Activated CD8-positive, alpha-beta memory T cell treated with anti-CD3 and anti-CD28 coated beads, Interleukin-2, amount 10 ng/mL, durations not matched to agents 7 days and 5 days (primary cell): ENCODE measurements around the gene CACNA1S. TPM values are rescaled to one million over a fixed set of nuclear protein-coding genes. Genes with fewer than 3 reads are reported as not detected.

ENCODE experiments used
- ATAC-seq: fragments of 150-1000 bp; cut with Tn5 transposase; one replicate; pipeline ENCODE4 v1.10.0; 2021; ENCODE audit warnings: moderate library complexity
- CTCF ChIA-PET: fragments of 350-600 bp; sonication (Branson Sonifier 250); formaldehyde crosslinking; loops from one replicate; lab custom pipeline; 2021; ENCODE audit warnings: antibody characterized with exemption; lab: Charles Lee
- DNase-seq: peaks from one replicate; pipeline ENCODE4 v3.0.0-alpha.2; 2020
- H3K27ac Mint-ChIP-seq: one replicate; pipeline ENCODE4 v1.8.0; 2021; ENCODE audit warnings: mild to moderate bottlenecking, mixed read lengths
- H3K27me3 Mint-ChIP-seq: one replicate; pipeline ENCODE4 v1.8.0; 2021; ENCODE audit warnings: mixed read lengths
- H3K36me3 Mint-ChIP-seq: one replicate; pipeline ENCODE4 v1.8.0; 2021; ENCODE audit warnings: mild to moderate bottlenecking, mixed read lengths
- H3K4me1 Mint-ChIP-seq: one replicate; pipeline ENCODE4 v1.8.0; 2021; ENCODE audit warnings: mixed read lengths
- H3K4me3 Mint-ChIP-seq: one replicate; pipeline ENCODE4 v1.8.0; 2021; ENCODE audit warnings: mild to moderate bottlenecking, moderate library complexity, mixed read lengths
- H3K9me3 Mint-ChIP-seq: one replicate; pipeline ENCODE4 v1.8.0; 2022; ENCODE audit warnings: low read depth, mixed read lengths
- total RNA-seq, 2 experiments: library from RNA; stranded (reverse); gene quantifications; one replicate each; pipeline ENCODE4 v1.2.3, GENCODE V29; 2021

The CACNA1S gene
- total RNA-seq, 2 experiments from 2014 or later, result not detected

DNA sequence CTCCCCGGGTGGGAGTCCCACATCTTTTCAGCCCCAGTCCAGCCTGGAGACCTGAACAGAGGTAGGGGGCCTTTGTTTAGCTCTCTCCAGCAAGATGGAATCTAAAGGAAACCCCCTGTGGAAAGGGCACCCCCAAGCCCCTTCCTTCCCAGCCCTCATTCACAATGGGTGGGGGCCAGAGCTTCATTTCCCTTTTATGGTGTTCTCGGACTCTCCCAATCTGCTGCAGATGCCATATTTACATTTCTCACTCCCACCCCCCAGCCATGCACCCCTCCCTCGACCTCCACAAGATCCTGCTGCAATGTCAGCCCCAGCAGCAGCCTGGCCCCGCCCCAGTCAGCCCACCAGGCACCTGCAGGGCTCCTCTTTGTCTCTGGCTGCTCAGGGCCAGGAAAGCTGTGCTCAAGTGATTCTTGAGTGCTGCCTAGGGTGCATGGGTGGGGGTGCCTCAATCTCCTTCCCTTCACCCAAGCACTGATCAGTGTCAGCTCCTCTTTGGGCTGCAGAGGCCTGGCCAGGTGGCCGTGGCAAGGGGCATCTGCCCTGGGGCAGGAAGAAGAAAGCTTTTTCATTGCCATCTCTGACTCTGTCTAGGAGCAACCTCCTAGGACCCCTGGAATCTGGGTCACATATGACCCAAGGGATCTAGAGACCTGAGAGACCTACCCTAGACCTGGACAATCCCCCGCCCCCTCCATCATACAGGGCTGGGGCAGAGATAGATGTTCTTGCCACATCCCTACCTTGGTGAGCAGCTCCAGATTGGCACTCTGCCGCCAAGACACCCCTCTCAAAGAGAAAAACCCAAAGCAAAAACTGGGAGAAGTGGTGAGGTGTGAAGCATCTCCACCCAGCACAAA lies 90.4 kb downstream of the CACNA1S start:
- Mint-ChIP-seq H3K36me3 (peaks cover 37% of the 10 kb centered on the region), H3K27me3 (no peaks in the 10 kb centered on the region), H3K4me1 (peaks cover 73% of the 10 kb centered on the region), H3K9me3 (no peaks in the 10 kb centered on the region), H3K4me3 (peak overlapping the region; percentile 91), H3K27ac (peak overlapping the region; percentile 99)
- ATAC-seq (no peak), DNase-seq (peak; percentile 62)
- CTCF ChIA-PET, result interaction anchor here (1.0 to 11.9 kb wide), 8 partner anchors 9 to 97 kb away, joined by 4 to 146 read pairs (median 14); no protein-coding TSS in a partner anchor

DNA sequence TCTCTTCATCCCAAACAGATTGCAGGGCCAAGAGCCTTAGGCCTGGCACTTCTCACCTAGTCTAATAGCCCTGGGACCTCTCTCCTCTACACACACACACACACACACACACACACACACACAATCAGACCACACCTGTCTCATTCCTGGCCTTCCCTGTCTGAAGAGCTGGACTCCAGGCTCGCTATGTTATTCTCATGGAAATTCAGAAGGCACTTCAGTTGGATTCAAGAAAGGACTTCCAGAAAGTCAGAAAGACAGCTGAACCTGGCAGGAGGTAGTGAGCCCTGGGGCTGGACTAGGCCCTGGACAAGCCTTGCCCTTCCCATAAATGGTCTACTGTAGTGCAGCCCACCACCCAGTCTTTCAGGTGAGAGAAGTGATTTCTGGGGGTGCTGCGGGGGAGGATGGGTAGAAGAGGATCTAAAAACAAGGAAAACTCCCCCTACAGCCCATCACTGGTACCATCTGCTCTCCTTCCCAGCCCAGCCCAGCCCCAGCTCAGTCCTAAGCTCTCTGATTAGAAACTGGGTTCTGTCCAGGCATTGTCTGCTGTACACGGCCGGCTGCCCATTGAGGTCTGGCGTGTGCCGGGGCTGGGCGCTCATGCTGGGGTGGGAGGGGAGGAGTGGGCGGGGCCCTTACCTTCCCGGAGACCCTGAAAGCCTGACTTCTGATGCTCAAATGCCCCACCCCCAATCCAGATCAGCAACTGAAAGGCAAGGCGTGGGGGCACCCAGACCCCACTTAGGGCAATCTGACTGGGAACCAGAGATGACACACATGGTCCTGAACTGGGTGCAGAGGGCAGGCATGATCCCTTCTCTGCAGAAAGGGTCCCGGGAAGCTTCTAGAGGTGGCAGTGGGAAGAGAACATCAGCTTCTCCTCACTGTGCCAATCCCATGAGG lies 91.3 kb downstream of the CACNA1S start:
- no peaks in the 10 kb centered on the region for H3K9me3 Mint-ChIP-seq
- H3K27me3 Mint-ChIP-seq, result no peaks in the 10 kb centered on the region
- peak overlapping the region; percentile 91 for H3K4me3 Mint-ChIP-seq
- CTCF ChIA-PET, result interaction anchor here (0.7 to 11.9 kb wide), 13 partner anchors 9 to 399 kb away, joined by 3 to 146 read pairs (median 6); no protein-coding TSS in a partner anchor
- DNase-seq (peak; percentile 75), ATAC-seq (peak; percentile 17)
- peak overlapping the region; percentile 99 for H3K27ac Mint-ChIP-seq
- H3K4me1 Mint-ChIP-seq, result peaks cover 73% of the 10 kb centered on the region
- H3K36me3 Mint-ChIP-seq, result peaks cover 33% of the 10 kb centered on the region

DNA sequence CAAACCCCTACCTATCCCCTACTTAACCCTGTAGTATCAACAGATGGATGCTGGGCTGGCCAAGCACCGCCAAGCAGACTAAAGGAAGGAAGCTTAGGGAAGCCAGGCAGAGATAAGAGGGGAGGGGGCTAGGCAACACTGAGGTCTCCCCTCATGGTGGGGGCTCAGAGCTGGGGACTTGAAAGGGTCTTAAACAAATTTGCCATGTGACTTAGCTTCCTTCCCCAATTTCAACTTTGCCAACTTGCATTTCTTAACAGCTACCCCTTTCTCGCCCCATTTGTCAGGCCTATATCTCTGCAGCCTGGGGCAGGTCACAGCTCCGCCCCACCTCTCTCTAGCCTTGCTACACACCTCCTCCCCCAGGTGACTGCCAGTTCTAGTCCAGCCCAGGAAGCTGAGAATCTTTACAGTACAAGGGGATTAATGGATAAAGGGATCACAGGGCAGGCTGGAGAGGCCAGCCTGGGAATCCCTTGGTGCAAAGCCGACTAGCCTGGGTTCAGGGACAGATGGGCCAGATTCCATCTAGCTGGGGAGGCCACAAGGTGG lies 92.1 kb downstream of the CACNA1S start:
- no peaks in the 10 kb centered on the region for H3K9me3 Mint-ChIP-seq
- peaks cover 73% of the 10 kb centered on the region for H3K4me1 Mint-ChIP-seq
- peaks cover 37% of the 10 kb centered on the region for H3K36me3 Mint-ChIP-seq
- CTCF ChIA-PET, result interaction anchor here (1.0 to 11.9 kb wide), 11 partner anchors 8 to 398 kb away, joined by 3 to 146 read pairs (median 7); no protein-coding TSS in a partner anchor
- peak overlapping the region; percentile 91 for H3K4me3 Mint-ChIP-seq
- H3K27ac Mint-ChIP-seq, result peak overlapping the region; percentile 99
- DNase-seq, result peak; percentile 79
- ATAC-seq, result peak; percentile 15
- no peaks in the 10 kb centered on the region for H3K27me3 Mint-ChIP-seq

DNA sequence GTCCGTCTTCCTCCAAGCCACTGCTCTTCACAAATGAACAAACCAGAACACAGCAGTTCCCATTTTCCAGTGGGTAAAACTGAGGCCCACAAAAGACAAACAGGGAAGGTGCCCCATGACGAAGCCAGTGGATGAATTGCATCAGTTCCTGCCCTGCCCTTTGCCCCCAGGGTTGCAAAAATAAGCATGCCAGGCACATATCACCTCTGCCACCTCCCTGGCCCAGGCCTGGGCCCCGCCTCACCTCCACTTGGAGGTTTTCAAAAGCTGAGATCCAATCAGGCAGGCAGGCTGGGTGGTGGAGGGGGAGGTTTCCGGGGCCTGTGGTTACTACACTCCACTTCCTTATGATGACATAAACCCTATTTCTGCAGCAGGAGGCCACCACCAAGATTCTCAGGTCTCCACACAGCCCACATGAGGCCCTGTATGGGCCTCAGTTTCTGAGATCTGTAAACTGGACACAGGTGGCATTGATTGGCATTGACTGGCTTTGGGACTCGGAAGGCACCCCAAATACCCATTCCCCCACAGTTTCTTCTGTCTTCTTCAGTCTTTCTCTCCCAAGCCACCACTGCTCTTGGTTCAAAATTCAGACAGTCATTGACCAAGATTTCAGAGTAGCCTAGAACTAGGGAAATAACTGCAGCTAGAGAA lies 92.8 kb downstream of the CACNA1S start:
- Mint-ChIP-seq H3K4me3 (peak overlapping the region; percentile 91), H3K27me3 (no peaks in the 10 kb centered on the region), H3K9me3 (no peaks in the 10 kb centered on the region), H3K36me3 (peaks cover 37% of the 10 kb centered on the region), H3K27ac (peak overlapping the region; percentile 99), H3K4me1 (peaks cover 74% of the 10 kb centered on the region)
- DNase-seq, result peak; percentile 97
- peak; percentile 67 for ATAC-seq
- CTCF ChIA-PET, result interaction anchor here (1.0 to 11.9 kb wide), 8 partner anchors 9 to 397 kb away, joined by 3 to 146 read pairs (median 6); no protein-coding TSS in a partner anchor

- H3K27me3 Mint-ChIP-seq, result no peaks in the 10 kb centered on the region
- ATAC-seq, result no peak
- H3K27ac Mint-ChIP-seq, result peak overlapping the region; percentile 99
- CTCF ChIA-PET, result interaction anchor here (0.9 to 11.9 kb wide), 5 partner anchors 8 to 812 kb away, joined by 3 to 146 read pairs (median 3); partner anchors contain the start of gene IPO9
- H3K4me3 Mint-ChIP-seq, result peak overlapping the region; percentile 41
- peaks cover 37% of the 10 kb centered on the region for H3K36me3 Mint-ChIP-seq
- H3K4me1 Mint-ChIP-seq, result peaks cover 84% of the 10 kb centered on the region
- no peak for DNase-seq
- H3K9me3 Mint-ChIP-seq, result no peaks in the 10 kb centered on the region
These were observed 94.4 kb downstream of the CACNA1S start for GRCh38 chr1:201017828-201018163.

GRCh38 chr1:201016943-201017827 lies 95.0 kb downstream of the CACNA1S start:
- Mint-ChIP-seq H3K27me3 (no peaks in the 10 kb centered on the region), H3K36me3 (peaks cover 35% of the 10 kb centered on the region), H3K9me3 (no peaks in the 10 kb centered on the region), H3K4me1 (peaks cover 90% of the 10 kb centered on the region), H3K4me3 (no peak overlapping the region), H3K27ac (peak overlapping the region; percentile 99)
- ATAC-seq, result no peak
- DNase-seq, result no peak
- CTCF ChIA-PET, result interaction anchor here (0.9 to 11.9 kb wide), 7 partner anchors 8 to 812 kb away, joined by 3 to 146 read pairs (median 20); partner anchors contain the start of genes IPO9 and KIF21B

GRCh38 chr1:201016211-201016651 lies 96.0 kb downstream of the CACNA1S start:
- CTCF ChIA-PET, result interaction anchor here (1.4 to 8.7 kb wide), 6 partner anchors 9 to 346 kb away, joined by 4 to 71 read pairs (median 14); partner anchors contain the start of genes DDX59 and KIF21B

GRCh38 chr1:201015551-201016091 lies 96.6 kb downstream of the CACNA1S start:
- ATAC-seq (peak; percentile 18), DNase-seq (peak; percentile 57)
- H3K4me1 Mint-ChIP-seq, result peaks cover 96% of the 10 kb centered on the region
- H3K27ac Mint-ChIP-seq, result peak overlapping the region; percentile 99
- no peaks in the 10 kb centered on the region for H3K27me3 Mint-ChIP-seq
- H3K4me3 Mint-ChIP-seq, result peak overlapping the region; percentile 51
- peaks cover 29% of the 10 kb centered on the region for H3K36me3 Mint-ChIP-seq
- no peaks in the 10 kb centered on the region for H3K9me3 Mint-ChIP-seq
- CTCF ChIA-PET, result interaction anchor here (1.4 to 8.7 kb wide), 7 partner anchors 10 to 345 kb away, joined by 3 to 71 read pairs (median 8); partner anchors contain the start of genes DDX59 and KIF21B

More at GRCh38 chr1:201016211-201016651, 96.0 kb downstream of the CACNA1S start:
- Mint-ChIP-seq H3K4me3 (peak overlapping the region; percentile 51), H3K36me3 (peaks cover 31% of the 10 kb centered on the region), H3K27me3 (no peaks in the 10 kb centered on the region), H3K9me3 (no peaks in the 10 kb centered on the region), H3K4me1 (peaks cover 96% of the 10 kb centered on the region), H3K27ac (peak overlapping the region; percentile 99)
- ATAC-seq (no peak), DNase-seq (no peak)

DNA sequence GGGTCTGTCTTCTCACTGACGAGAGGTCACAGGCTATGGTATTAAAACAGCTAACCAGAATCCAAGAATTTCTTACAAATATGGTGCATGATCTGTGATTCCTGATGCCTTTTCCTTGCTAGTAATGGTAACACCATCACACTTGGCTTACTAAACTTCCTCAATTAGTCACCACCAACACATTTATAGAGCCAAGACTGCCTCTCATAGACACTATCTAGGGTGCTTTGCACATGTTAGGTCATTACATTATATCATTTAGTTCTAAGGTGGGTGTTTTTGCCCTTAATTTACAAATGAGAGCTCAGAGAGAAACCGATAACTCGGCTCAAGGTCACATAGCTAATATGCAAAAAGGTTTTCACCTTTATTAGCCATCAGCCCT lies 97.4 kb downstream of the CACNA1S start:
- no peak for ATAC-seq
- peak overlapping the region; percentile 37 for H3K4me3 Mint-ChIP-seq
- no peaks in the 10 kb centered on the region for H3K27me3 Mint-ChIP-seq
- peaks cover 92% of the 10 kb centered on the region for H3K4me1 Mint-ChIP-seq
- H3K36me3 Mint-ChIP-seq, result peaks cover 27% of the 10 kb centered on the region
- no peak for DNase-seq
- H3K9me3 Mint-ChIP-seq, result no peaks in the 10 kb centered on the region
- CTCF ChIA-PET, result interaction anchor here (1.4 to 8.7 kb wide), 7 partner anchors 11 to 345 kb away, joined by 3 to 71 read pairs (median 8); partner anchors contain the start of genes DDX59 and KIF21B
- peak overlapping the region; percentile 99 for H3K27ac Mint-ChIP-seq

DNA sequence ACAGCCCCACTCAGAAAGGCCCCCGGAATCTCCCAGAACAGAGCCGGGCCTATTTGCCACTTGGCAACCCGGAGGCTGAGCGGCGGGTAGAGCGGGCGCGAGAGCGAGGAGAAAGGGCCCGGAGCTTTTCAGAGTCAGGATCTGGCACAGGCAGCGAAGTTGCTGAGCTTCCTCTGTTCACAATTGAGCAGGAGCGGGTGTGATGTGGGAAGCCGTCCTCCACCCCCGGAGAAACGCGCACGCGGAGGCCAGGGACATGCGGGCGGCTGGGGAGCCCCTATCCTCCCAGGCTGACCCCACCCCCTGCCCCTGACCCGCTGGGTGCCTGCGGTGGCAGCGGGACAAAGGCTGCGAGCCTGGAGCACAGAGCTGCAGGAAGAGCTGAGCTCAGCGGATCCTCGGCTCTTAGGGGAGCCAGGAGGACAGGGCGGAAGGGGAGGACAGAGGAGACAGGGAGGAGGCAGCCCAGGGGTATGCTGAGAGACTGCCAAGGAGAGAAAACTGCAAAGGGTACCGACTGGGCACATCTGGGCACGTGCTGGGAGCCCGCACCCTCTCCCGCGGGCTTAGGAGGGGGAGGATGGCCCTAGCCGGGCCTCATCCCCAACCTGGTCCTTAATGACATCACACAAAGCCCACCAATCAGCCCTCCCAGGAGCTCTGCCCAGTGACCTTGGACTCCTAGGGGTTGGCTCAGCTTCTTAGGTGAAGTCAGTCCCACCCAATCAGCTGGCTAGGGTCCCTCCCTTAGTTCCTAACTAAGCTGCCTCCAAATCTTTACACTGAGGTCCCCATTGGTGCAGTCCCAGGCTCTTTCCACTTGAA lies 98.0 kb downstream of the CACNA1S start:
- H3K4me1 Mint-ChIP-seq, result peaks cover 93% of the 10 kb centered on the region
- no peaks in the 10 kb centered on the region for H3K9me3 Mint-ChIP-seq
- H3K27me3 Mint-ChIP-seq, result no peaks in the 10 kb centered on the region
- ATAC-seq (no peak), DNase-seq (no peak)
- H3K36me3 Mint-ChIP-seq, result peaks cover 30% of the 10 kb centered on the region
- peak overlapping the region; percentile 37 for H3K4me3 Mint-ChIP-seq
- CTCF ChIA-PET, result interaction anchor here (1.6 to 8.7 kb wide), 5 partner anchors 11 to 42 kb away, joined by 3 to 71 read pairs (median 20); partner anchors contain the start of gene KIF21B
- H3K27ac Mint-ChIP-seq, result peak overlapping the region; percentile 99
